GM21447 (cell line): Measurements from ENCODE around the gene SNAPC4.

ENCODE experiments used
- ATAC-seq: cut with Tn5 transposase; IDR thresholded peaks from one replicate; pipeline ENCODE4 v1.9.1; 2021; ENCODE audit not compliant: unreplicated experiment

The SNAPC4 gene, protein sequence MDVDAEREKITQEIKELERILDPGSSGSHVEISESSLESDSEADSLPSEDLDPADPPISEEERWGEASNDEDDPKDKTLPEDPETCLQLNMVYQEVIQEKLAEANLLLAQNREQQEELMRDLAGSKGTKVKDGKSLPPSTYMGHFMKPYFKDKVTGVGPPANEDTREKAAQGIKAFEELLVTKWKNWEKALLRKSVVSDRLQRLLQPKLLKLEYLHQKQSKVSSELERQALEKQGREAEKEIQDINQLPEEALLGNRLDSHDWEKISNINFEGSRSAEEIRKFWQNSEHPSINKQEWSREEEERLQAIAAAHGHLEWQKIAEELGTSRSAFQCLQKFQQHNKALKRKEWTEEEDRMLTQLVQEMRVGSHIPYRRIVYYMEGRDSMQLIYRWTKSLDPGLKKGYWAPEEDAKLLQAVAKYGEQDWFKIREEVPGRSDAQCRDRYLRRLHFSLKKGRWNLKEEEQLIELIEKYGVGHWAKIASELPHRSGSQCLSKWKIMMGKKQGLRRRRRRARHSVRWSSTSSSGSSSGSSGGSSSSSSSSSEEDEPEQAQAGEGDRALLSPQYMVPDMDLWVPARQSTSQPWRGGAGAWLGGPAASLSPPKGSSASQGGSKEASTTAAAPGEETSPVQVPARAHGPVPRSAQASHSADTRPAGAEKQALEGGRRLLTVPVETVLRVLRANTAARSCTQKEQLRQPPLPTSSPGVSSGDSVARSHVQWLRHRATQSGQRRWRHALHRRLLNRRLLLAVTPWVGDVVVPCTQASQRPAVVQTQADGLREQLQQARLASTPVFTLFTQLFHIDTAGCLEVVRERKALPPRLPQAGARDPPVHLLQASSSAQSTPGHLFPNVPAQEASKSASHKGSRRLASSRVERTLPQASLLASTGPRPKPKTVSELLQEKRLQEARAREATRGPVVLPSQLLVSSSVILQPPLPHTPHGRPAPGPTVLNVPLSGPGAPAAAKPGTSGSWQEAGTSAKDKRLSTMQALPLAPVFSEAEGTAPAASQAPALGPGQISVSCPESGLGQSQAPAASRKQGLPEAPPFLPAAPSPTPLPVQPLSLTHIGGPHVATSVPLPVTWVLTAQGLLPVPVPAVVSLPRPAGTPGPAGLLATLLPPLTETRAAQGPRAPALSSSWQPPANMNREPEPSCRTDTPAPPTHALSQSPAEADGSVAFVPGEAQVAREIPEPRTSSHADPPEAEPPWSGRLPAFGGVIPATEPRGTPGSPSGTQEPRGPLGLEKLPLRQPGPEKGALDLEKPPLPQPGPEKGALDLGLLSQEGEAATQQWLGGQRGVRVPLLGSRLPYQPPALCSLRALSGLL (N-terminal part only)

DNA sequence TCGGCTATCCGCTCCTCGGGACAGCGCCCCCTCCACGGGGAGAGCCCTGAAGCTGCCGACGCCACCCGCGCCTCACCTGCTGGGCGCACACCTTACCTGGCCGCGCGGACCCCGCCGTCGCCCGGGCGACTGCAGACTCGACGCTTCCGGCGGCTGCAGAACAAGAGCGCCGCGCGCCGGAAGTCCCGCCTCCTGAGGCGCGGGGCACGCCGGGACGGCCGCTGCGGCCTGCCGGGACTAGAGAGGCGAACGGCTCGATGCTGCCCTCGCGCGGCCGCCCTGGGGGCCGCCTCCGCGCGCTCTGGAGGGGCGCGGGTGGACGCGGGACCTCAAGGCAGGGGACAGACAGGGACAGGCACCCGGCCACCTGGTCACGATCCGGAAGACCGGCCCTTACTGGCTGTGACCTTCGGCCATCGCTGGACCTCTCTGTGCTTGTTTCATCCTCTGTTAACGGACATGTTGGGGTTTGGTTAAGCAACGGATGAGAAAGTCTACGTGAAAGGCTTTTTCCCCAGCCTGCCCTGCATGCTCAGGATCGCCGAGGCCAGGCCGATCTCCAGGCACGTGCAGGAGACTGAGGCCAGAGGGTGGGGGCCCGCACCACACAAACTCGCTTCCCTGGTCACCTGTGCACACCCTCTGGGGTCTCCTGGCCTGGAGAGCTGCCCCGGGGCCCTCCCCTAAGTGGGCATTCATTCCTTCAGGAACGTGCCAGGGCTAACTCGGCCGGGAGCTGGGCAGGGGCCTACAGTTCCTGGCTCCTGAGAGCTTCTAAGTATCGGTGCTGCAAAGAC lies at the start of gene SNAPC4:
Gene SNAPC4, minus strand, starts transcription at position 133 of the 797 bp plus-strand sequence. CDS start 1,742 bp downstream, outside the sequence.
- peak; percentile 57 for ATAC-seq

DNA sequence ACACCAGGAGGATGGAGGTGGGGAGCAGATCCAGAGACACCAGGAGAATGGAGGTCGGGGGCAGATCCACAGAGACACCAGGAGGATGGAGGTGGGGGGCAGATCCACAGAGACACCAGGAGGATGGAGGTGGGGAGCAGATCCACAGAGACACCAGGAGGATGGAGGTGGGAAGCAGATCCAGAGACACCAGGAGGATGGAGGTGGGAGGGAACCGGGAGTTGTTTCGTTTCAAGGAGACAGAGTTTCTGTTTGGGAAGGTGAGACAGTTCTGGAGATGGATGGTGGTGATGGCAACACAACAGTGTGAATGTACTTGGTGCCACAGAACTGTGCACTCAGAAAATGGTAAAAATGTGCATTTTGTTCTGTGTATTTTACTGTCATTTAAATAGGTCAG lies 48.7 kb upstream of the SNAPC4 start:
- ATAC-seq = no peak

DNA sequence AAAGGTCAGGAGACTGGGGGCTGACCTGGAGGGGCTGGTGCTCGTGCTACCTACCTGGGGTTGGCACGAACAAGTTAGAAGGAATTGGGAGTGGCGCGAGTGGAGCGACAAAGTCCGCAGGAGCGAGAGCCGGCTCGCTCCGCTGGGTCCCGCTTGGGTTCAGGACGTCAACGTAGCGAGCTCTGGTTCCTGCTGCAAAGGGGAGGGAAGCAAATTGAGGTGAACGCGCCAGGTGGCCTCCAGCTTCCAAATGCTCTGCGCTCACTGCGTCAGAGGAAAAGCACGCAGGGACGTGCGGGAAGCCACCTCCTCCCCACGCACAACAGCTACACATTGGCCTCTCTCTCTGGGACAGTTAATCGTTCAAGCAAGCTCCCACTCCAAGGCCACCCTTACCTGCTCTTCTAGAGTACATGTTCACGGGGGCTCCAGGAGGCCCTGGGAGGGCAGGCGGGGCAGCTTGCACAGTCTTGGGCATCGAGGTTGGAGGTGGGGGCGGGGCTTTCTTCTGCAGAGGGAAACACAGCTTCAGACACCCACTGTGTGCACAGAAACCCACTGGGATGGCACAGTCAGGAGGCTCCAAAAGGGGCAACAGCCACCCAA lies 47.3 kb upstream of the SNAPC4 start:
- no peak for ATAC-seq

DNA sequence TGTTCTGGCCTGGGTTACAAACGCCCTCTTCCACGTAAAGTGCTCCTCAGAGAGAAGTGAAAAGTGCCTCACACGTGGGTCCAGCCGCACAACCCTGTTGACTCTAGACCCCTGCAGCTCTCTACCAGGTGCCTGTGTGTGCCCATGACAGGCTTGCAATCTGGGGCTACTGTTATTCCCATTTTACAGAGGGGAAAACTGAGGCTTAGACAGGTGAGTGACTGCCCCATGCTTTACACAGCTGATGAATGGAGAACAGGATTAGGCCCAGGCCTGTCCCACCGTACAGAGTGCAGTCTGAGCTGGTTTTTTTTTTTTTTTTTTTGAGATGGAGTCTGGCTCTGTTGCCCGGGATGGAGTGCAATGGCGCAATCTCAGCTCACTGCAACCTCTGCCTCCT lies 45.8 kb upstream of the SNAPC4 start:
- ATAC-seq = no peak

DNA sequence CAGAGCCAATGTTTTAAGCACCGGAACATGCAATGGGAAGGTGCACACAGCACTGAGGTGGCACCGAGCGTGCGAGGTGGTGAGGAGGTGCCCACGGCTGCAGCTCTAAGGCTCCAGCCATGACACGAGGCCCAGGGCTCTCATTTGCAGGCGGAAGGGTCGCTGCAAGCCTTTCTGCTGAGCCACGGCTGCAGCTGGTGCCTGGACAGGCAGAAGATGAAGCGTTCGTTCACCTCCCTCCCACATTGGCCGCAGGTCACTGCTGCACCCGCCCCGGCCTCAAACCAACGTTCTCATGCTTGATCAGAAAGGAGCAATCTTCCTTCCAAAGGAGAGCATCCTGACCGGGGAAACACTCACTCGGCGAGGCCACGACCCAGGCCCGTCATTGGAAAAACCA lies 44.1 kb upstream of the SNAPC4 start:
- ATAC-seq = no peak

DNA sequence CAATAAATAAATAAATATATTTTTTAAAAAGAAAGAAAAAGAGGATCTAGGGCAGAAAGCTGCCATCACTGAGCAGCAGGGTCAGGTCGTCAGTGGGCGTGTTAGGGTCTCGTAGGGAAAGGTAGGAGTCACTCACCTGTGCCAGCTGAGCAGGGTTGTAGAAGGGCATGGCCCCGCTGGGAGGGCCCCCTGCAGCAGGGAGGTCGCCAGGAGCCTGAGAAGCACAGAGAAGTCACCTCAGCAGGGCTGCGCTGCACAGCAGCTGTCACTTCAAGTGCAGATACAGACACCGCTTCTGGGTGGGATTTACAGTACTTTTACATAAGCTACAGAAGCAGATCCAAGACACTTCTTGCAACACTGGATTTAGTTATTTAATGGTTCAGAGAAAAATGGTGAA lies 43.7 kb upstream of the SNAPC4 start:
- ATAC-seq = no peak

DNA sequence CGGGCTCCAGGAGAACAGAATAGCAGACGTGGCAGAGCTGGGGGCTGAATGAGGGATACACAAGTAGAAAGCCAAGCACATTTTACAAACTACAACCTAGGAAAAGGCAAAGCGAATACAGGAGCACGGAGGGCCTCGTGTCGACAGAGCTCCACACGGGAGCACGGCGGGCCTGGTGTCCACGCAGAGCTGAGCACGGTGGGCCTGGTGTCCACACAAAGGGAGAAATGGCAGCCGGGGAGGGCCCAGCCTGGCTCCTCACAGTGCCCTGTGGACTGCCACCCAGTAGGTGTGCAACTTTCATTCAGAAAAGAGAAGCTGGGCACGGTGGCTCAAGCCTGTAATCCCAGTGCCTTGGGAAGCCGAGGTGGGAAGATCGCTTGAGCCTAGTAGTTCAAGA lies 43.1 kb upstream of the SNAPC4 start:
- ATAC-seq = no peak

DNA sequence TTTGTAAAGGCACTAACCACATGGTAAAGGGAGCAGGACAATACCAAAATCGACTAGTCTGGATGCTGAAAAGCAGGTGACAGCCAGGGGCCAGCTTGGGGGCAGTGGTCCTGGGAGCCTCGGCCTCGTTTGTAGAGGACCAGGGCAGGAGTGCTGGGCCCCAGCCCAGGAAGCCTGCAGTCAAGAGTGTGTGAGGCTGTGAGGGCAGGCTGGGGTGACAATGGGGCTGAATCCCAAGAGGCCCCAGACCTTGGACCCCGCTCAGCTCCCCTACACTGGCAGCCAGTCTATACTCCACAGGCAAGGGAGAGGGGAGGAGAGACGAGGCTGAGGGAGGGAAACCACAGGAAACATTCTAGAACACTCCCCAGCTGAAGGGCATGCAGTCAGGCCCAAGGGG lies 42.3 kb upstream of the SNAPC4 start:
- no peak for ATAC-seq

DNA sequence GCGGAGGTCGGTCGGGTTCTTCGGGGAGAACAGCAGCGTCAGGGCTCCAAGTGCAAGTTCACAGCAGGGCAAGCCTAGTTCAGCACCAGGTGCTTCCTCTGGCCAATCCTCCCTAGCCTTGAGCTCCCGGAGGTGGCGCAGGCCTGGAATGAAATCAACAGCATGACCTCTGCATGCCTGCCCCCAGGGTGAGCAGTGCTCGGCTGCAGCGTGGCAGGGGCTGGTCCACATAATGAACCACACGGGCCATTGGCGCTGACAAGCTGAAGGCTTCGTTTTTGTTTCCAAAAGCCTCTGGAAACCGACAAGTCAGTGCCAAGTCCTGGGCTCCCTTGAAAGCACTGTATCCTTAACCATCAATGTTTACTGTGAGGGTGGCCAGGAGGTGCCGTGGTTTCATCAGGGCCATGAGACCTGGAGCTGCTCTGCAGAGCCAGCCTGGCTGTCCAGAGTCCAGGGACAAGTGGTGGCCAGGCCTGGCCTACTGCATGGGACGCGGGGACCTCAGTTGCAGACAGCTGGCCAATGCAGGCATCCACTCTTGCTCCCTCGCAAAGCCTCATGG lies 41.8 kb upstream of the SNAPC4 start:
- ATAC-seq = no peak

DNA sequence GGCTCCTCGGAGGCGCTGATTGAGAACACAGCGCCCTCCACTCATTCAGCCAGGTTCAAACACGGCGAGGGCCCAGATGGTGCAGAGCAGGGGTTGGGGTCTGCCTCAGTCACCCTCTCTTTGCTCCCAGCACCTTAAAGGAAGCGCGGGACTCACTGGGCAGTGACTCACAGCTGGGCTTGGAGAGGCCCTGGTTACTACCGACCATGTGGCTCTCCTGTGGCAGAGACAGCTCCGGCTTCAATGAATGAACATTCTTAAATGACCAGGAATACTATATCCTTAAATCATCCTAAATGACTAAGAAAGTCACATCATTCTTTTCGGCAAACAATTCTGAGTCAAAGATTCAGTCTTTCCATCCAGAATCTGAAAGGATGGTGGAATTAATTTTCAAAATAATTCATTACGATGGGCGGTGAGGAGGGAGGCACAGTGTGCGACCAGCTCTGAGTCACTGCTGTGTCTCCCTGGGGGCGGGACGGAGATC lies 41.3 kb upstream of the SNAPC4 start:
- ATAC-seq = no peak

DNA sequence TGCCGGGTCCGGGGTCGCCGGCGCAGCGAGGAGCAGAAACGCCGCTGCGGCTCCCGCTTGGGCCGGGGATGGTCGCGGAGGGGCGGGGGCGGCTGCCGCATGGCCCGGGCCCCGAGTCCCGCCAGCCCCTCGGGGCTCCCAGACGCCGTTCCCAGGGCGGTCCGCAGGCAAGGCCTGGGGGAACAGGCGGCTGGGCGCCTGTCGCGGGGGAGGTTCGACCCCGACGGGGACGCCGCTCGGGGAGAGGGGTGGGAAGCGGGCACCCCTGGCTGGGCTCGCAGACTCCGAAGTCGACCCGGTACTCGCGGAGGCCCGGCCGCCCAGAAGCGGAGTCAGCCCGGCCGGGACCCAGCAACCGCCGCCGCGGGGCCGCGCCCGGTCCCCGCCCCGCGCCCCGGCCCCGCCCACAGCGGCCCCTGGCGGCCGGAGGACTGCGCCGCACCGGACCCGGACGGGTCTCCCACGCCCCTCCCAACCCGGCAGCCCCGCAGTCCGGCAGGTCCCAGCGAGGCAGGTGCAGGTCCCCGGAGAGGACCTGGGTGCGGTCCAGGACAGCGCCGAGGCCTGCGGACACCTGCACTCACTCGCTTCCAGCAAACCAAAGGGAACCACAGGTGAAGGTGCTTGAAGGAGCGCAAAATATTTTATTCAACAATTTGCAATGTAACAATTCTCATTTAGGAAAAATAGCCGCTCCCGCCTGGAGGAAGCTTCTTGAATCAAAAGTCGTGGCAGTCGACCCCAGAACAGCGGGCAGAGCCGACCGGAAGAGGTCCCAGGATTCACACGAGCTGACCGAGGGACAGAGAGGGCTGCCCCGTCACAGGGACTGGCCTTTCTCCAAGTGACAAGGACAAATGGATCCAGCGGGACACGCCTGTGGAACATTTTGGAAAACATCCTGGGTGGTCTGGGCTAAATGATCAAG lies 39.8 kb upstream of the SNAPC4 start, which contains the start of gene INPP5E:
Gene INPP5E, minus strand, starts transcription at position 365 of the 928 bp plus-strand sequence. CDS start 426 bp downstream, outside the sequence.
- peak; percentile 57 for ATAC-seq

DNA sequence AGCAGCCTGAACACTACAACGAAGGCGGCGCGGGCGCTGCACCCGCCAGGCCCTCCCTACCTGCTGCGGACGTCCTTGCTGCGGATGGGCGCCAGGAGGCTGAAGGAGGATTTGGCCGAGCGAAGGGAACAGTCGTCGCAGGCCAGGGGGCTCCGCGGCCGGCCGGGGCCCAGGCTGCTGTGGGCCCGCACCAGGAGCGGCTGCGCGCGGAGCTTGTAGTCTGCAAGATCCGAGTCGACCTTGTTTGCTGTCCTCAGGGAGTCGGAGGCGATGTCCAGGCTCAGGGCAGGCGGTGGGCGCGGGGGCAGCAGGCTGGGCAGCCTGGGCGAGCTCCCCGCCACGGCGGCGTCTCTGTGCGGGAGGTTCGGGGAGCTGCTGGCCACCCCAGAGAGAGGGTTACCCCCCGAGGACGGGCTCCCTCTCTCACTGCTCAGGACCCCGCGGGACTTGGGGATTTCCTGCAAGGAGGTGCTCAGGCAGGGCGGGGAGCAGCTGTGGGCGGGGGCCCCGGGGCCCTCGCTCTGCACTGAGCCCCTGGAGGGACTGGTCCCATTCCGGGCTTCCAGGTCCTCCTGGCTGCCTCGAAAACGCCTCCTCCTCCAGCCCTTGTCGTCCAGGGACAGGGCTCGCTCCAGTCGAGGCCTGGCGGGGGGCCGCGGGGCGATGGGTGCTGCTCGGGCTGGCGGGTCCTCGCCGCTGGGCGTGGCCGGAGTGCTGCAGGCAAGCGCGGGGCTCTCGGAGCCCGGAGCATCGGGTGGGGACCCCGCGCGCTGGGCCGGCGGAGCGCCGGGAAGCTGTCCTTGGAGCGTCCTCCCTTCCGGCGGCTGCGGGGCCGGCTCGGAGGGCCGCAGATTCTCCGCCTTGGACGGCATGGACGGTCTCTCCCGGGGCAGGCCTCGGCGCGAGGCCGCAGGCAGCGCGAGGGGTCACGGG lies 38.8 kb upstream of the SNAPC4 start:
- peak; percentile 44 for ATAC-seq

DNA sequence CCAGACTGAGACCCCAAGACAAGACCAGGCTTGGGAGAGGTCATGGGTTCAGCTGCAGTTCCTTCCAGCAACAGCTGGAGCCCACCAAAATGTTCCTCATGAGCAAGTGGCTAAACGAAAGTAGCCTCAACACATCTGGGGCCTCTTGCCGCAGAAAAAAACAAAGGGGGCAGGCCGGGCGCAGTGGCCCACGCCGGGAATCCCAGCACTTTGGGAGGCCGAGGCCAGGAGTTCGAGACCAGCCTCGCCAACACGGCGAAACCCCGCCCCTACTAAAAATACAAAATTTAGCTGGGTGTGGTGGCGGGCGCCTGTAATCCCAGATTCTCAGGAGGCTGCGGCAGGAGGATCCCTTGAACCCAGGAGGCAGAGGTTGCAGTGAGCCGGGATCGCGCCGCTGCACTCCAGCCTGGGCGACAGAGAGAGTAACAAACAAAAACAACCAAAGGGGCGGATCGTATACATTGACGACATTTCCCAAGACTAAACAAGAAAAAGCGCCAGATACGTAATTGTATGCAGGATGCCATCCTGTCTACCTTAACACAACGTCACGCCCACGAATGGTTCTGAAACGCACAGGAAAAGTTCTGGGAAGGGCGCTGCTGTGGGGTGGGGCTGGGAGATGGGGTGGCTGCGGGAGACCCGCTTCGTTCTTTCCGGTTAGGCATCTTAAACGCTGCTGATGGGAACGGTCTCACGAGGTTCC lies 38.0 kb upstream of the SNAPC4 start:
- no peak for ATAC-seq

DNA sequence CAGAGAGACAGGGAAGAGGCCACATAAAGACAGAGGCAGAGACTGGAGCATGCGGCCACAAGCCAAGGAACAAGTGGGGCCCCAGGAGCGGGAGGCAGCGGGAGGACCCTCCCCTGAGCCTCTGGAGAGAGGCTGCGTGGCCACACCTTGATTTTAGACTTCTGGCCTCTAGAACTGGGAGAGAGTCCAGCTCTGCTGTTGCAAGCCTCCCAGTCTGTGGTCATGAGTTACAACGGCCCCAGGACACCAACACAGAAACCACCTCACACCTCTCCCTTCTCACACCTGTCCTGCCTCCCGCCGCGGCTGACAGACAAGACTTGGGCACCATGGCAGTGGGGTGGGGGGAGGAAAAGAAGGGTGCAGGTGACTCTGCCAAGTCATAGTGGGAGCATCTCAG lies 37.5 kb upstream of the SNAPC4 start:
- ATAC-seq = no peak

DNA sequence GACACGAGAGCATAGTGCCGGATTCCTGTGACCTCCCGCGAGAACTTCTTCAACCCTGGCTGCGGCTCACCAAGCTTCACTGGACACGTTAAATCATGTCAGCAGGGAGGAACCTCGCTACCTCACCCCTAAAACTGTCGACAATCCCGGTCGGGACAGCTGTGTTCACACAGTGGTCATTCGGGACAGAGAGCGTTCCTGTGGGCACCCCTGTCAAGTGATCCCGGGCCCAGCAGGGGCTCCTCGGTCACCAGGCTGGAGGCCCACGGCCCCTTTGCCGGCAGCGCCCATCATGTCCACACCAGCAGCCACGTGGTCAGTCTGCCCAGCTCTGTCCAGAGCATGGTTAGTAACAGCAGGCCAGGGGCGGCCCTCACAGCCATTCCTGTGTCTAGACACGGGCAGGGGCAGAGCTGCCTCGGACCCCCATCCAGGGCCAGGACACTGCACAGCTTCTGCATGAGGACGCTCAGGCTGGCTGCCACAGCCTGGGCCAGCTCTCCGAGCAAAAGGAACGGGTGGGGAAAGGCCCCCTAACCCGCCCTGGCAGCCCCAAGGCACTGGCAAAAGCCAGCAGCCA lies 36.2 kb upstream of the SNAPC4 start:
- no peak for ATAC-seq

DNA sequence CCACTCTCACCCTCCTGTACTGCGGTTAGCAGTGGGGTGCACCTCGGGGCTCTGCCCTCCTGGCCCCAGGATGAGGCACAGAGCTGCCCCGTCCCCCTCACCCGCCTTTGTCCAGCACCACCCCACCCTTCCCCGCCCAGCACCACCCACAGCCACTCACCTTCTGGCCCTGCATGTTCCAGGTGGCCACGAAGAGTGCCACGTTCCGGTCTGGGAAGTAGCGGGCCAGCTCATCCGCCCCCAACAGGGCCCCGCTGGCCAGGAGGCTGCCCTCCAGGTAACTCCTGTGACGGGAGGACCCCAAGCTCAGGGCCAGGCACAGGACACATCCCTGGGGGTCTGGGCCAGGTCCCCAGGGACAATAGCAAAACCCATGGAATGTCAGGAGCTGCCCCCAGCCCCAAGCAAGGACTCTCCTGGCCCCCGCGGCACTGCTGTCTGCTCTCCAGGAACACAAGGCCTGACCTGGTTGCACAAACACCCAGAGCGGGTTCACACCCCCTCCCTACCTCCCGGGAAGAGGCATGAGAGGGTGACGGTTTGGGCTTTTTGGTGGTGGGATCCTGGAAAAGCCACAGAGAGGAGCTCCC lies 34.7 kb upstream of the SNAPC4 start:
- no peak for ATAC-seq
